BLaER1 (cell line): Measurements from ENCODE around the gene ERMP1.

Experiments used
- H3K27ac ChIP-seq: shearing (Covaris generic); formaldehyde crosslinking; 2 replicates; pipeline ENCODE4 v1.8.1; 2022
- H3K27me3 ChIP-seq: shearing (Covaris generic); formaldehyde crosslinking; 2 replicates; pipeline ENCODE4 v1.8.1; 2022
- H3K36me3 ChIP-seq: shearing (Covaris generic); formaldehyde crosslinking; 2 replicates; pipeline ENCODE4 v1.8.1; 2022
- H3K4me1 ChIP-seq: shearing (Covaris generic); formaldehyde crosslinking; 2 replicates; pipeline ENCODE4 v1.8.1; 2022
- H3K4me2 ChIP-seq: shearing (Covaris generic); formaldehyde crosslinking; 2 replicates; pipeline ENCODE4 v1.8.1; 2022
- H3K4me3 ChIP-seq: shearing (Covaris generic); formaldehyde crosslinking; 2 replicates; pipeline ENCODE4 v1.8.1; 2022
- H3K9ac ChIP-seq: shearing (Covaris generic); formaldehyde crosslinking; 2 replicates; pipeline ENCODE4 v1.8.1; 2022
- H3K9me3 ChIP-seq: shearing (Covaris generic); formaldehyde crosslinking; 2 replicates; pipeline ENCODE4 v1.8.1; 2022
- H4K20me1 ChIP-seq: shearing (Covaris generic); formaldehyde crosslinking; 2 replicates; pipeline ENCODE4 v1.8.1; 2022
- Cebpa-rat ChIP-seq: shearing (Covaris generic); IDR thresholded peaks from 2 replicates; pipeline ENCODE4 v1.8.1; 2022

The ERMP1 gene

GRCh38 chr9:5825895-5826622, 6.9 kb downstream of the ERMP1 start:
- H3K4me2 ChIP-seq: no peak overlapping the region
- H3K9ac ChIP-seq: no peak overlapping the region
- peaks cover 7% of the 10 kb centered on the region for H4K20me1 ChIP-seq
- no peaks in the 10 kb centered on the region for H3K9me3 ChIP-seq
- H3K27me3 ChIP-seq: no peaks in the 10 kb centered on the region
- TF ChIP-seq Cebpa-rat: no peak
- H3K4me3 ChIP-seq: no peak overlapping the region
- peaks cover 50% of the 10 kb centered on the region for H3K36me3 ChIP-seq
- H3K4me1 ChIP-seq: no peaks in the 10 kb centered on the region
- H3K27ac ChIP-seq: no peak overlapping the region

GRCh38 chr9:5825223-5825622, 7.7 kb downstream of the ERMP1 start:
- H3K9ac ChIP-seq: no peak overlapping the region
- TF ChIP-seq Cebpa-rat: no peak
- H3K36me3 ChIP-seq: peaks cover 44% of the 10 kb centered on the region
- no peak overlapping the region for H3K4me2 ChIP-seq
- H3K4me3 ChIP-seq: no peak overlapping the region
- no peaks in the 10 kb centered on the region for H3K9me3 ChIP-seq
- no peaks in the 10 kb centered on the region for H3K4me1 ChIP-seq
- H4K20me1 ChIP-seq: no peaks in the 10 kb centered on the region
- H3K27me3 ChIP-seq: no peaks in the 10 kb centered on the region
- no peak overlapping the region for H3K27ac ChIP-seq

GRCh38 chr9:5820425-5820824, 12.5 kb downstream of the ERMP1 start:
- H3K4me2 ChIP-seq: no peak overlapping the region
- H3K9me3 ChIP-seq: no peaks in the 10 kb centered on the region
- no peaks in the 10 kb centered on the region for H4K20me1 ChIP-seq
- no peaks in the 10 kb centered on the region for H3K27me3 ChIP-seq
- H3K9ac ChIP-seq: no peak overlapping the region
- no peaks in the 10 kb centered on the region for H3K4me1 ChIP-seq
- no peak overlapping the region for H3K27ac ChIP-seq
- H3K4me3 ChIP-seq: no peak overlapping the region
- no peak for TF ChIP-seq Cebpa-rat
- H3K36me3 ChIP-seq: peaks cover 41% of the 10 kb centered on the region

- Histone ChIP-seq H4K20me1 (no peaks in the 10 kb centered on the region), H3K36me3 (peaks cover 35% of the 10 kb centered on the region), H3K9me3 (no peaks in the 10 kb centered on the region), H3K9ac (no peak overlapping the region), H3K27ac (no peak overlapping the region), H3K27me3 (no peaks in the 10 kb centered on the region), H3K4me1 (no peaks in the 10 kb centered on the region), H3K4me3 (no peak overlapping the region), H3K4me2 (no peak overlapping the region)
- TF ChIP-seq Cebpa-rat: no peak
Observed at GRCh38 chr9:5819174-5819573, 13.7 kb downstream of the ERMP1 start.

- Histone ChIP-seq H4K20me1 (no peaks in the 10 kb centered on the region), H3K36me3 (peaks cover 33% of the 10 kb centered on the region), H3K27me3 (no peaks in the 10 kb centered on the region), H3K27ac (no peak overlapping the region), H3K4me3 (no peak overlapping the region), H3K9me3 (no peaks in the 10 kb centered on the region), H3K9ac (no peak overlapping the region), H3K4me1 (no peaks in the 10 kb centered on the region), H3K4me2 (no peak overlapping the region)
- no peak for TF ChIP-seq Cebpa-rat
Observed at GRCh38 chr9:5818424-5819142, 14.3 kb downstream of the ERMP1 start.

GRCh38 chr9:5817862-5818261, 15.1 kb downstream of the ERMP1 start:
- no peak for TF ChIP-seq Cebpa-rat
- Histone ChIP-seq H3K36me3 (peaks cover 31% of the 10 kb centered on the region), H3K27ac (no peak overlapping the region)

GRCh38 chr9:5815461-5815860, 17.5 kb downstream of the ERMP1 start:
- peaks cover 26% of the 10 kb centered on the region for H3K36me3 ChIP-seq
- H3K4me3 ChIP-seq: no peak overlapping the region

More at GRCh38 chr9:5817862-5818261, 15.1 kb downstream of the ERMP1 start:
- H3K4me2 ChIP-seq: no peak overlapping the region
- no peaks in the 10 kb centered on the region for H3K4me1 ChIP-seq
- H3K9me3 ChIP-seq: no peaks in the 10 kb centered on the region
- H3K9ac ChIP-seq: no peak overlapping the region
- H4K20me1 ChIP-seq: no peaks in the 10 kb centered on the region
- H3K4me3 ChIP-seq: no peak overlapping the region
- H3K27me3 ChIP-seq: no peaks in the 10 kb centered on the region

GRCh38 chr9:5813824-5814223, 19.1 kb downstream of the ERMP1 start:
- TF ChIP-seq Cebpa-rat: no peak
- H3K9ac ChIP-seq: no peak overlapping the region
- no peaks in the 10 kb centered on the region for H3K27me3 ChIP-seq
- H3K27ac ChIP-seq: no peak overlapping the region
- no peaks in the 10 kb centered on the region for H3K4me1 ChIP-seq
- no peaks in the 10 kb centered on the region for H3K9me3 ChIP-seq
- peaks cover 32% of the 10 kb centered on the region for H3K36me3 ChIP-seq
- no peak overlapping the region for H3K4me2 ChIP-seq
- no peak overlapping the region for H3K4me3 ChIP-seq
- no peaks in the 10 kb centered on the region for H4K20me1 ChIP-seq

More at GRCh38 chr9:5815461-5815860, 17.5 kb downstream of the ERMP1 start:
- Histone ChIP-seq H3K9ac (no peak overlapping the region), H3K9me3 (no peaks in the 10 kb centered on the region), H4K20me1 (no peaks in the 10 kb centered on the region), H3K4me2 (no peak overlapping the region), H3K4me1 (no peaks in the 10 kb centered on the region), H3K27me3 (no peaks in the 10 kb centered on the region), H3K27ac (no peak overlapping the region)
- TF ChIP-seq Cebpa-rat: no peak

- H3K4me3 ChIP-seq: no peak overlapping the region
- H3K27ac ChIP-seq: no peak overlapping the region
- no peaks in the 10 kb centered on the region for H3K9me3 ChIP-seq
- no peaks in the 10 kb centered on the region for H3K27me3 ChIP-seq
- H3K4me1 ChIP-seq: no peaks in the 10 kb centered on the region
- no peak overlapping the region for H3K9ac ChIP-seq
- TF ChIP-seq Cebpa-rat: no peak
- H3K4me2 ChIP-seq: no peak overlapping the region
- H4K20me1 ChIP-seq: no peaks in the 10 kb centered on the region
- peaks cover 22% of the 10 kb centered on the region; the same call in 1 of the 2 replicates for H3K36me3 ChIP-seq
Observed at GRCh38 chr9:5811751-5812150, 21.2 kb downstream of the ERMP1 start.

- Histone ChIP-seq H3K9me3 (no peaks in the 10 kb centered on the region), H3K27ac (no peak overlapping the region), H3K9ac (no peak overlapping the region), H3K27me3 (no peaks in the 10 kb centered on the region), H3K4me3 (no peak overlapping the region), H3K4me1 (no peaks in the 10 kb centered on the region), H4K20me1 (no peaks in the 10 kb centered on the region), H3K4me2 (no peak overlapping the region), H3K36me3 (peaks cover 9% of the 10 kb centered on the region; the same call in 1 of the 2 replicates)
- no peak for TF ChIP-seq Cebpa-rat
Observed at GRCh38 chr9:5805478-5805877, 27.4 kb downstream of the ERMP1 start.
